PFSK-1 (cell line): ENCODE measurements around the gene HPCAL1.

Experiments
- FOXP2 ChIP-seq: optimal IDR thresholded peaks from 2 replicates; pipeline ENCODE3; 2011; ENCODE audit warnings: borderline replicate concordance, control low read depth, inconsistent platforms; ENCODE audit not compliant: insufficient read depth; ENCODE audit errors: extremely low read length, extremely low read depth
- POLR2AphosphoS5 ChIP-seq: IDR thresholded peaks from 2 replicates; pipeline ENCODE4 v1.6.1; 2012; ENCODE audit warnings: low read depth, mild to moderate bottlenecking, control low read depth, low read length, moderate library complexity
- REST ChIP-seq, 2 experiments: IDR thresholded peaks; 2 replicates each; pipeline versions ENCODE4 v1.6.1 to v1.8.0; 2011 to 2012; ENCODE audit warnings: low read depth in 2 of 2, low read length in 2 of 2, control low read depth in 1 of 2, inconsistent platforms in 1 of 2, mild to moderate bottlenecking in 1 of 2, moderate library complexity in 1 of 2; ENCODE audit not compliant: insufficient read depth in 1 of 2
- SIN3A ChIP-seq: IDR thresholded peaks from 2 replicates; pipeline ENCODE4 v1.6.1; 2012; ENCODE audit warnings: mild to moderate bottlenecking, low read length, moderate library complexity, borderline replicate concordance; ENCODE audit not compliant: insufficient read depth
- TAF1 ChIP-seq: IDR thresholded peaks from 2 replicates; pipeline ENCODE4 v1.6.1; 2012; ENCODE audit warnings: low read length, control low read depth, borderline replicate concordance; ENCODE audit not compliant: insufficient read depth

The HPCAL1 gene

GRCh38 chr2:10256031-10256514 lies 46.6 kb upstream of the HPCAL1 start:
- no peak for TF ChIP-seq FOXP2
- no peak for TF ChIP-seq POLR2AphosphoS5
- TF ChIP-seq SIN3A = no peak
- no peak for TF ChIP-seq REST (IDR thresholded peaks at IDR 0.05; ENCODE audit: insufficient read depth in 1 of 2, low read depth in 2 of 2, low read length in 2 of 2)
- no peak for TF ChIP-seq TAF1

DNA sequence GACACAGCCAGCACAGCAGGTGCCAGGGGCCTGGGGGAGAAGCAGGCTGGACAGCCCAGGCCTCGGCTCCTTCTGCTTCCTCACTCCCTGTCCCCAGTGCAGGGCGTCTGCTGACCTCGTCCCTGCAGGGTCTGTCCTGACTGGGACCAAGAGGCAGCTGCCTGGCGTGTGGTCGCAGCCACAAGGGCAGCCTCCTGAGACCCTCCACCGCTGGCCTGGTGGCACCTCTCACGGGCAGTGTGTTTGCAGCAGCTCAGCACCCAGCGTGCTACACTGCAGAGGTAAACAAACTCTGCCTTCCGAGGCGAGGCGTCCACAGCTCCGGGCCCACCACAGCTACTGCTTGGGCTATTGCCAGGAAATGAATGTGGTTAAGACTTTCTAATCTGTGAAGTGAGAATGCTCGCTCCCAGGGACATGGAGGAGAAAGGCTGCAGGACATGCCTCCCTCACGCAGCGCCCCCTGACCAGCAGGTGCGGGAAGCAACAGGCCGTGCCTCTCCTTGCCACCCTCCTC lies 46.1 kb upstream of the HPCAL1 start:
- TF ChIP-seq FOXP2 (no peak), SIN3A (no peak), TAF1 (no peak), POLR2AphosphoS5 (no peak), REST (IDR thresholded peaks at IDR 0.05; ENCODE audit: insufficient read depth in 1 of 2, low read depth in 2 of 2, low read length in 2 of 2) (no peak)

DNA sequence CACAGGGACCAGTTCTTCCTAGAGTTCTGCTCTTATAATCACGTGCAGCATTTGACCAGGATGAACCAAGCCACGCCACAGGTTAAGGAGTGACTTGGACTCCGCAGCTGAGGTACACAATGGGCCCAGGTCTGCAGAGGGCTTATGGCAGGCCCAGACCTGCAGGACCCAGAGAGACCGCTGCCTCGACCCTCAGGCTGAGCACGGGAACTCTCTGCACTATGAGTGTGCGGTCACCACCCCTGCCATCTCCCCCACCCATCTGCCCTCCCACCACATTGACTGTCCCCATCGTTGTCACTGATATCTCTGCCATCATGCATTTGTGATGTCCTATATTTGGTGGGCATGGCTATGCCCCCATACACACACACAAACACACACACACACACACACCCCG lies 45.7 kb upstream of the HPCAL1 start:
- TF ChIP-seq SIN3A (no peak), POLR2AphosphoS5 (no peak), FOXP2 (no peak), REST (IDR thresholded peaks at IDR 0.05; ENCODE audit: insufficient read depth in 1 of 2, low read depth in 2 of 2, low read length in 2 of 2) (no peak), TAF1 (no peak)

GRCh38 chr2:10257500-10258147 lies 45.1 kb upstream of the HPCAL1 start:
- TF ChIP-seq TAF1 (no peak), SIN3A (no peak), POLR2AphosphoS5 (no peak), FOXP2 (no peak), REST (IDR thresholded peaks at IDR 0.05; ENCODE audit: insufficient read depth in 1 of 2, low read depth in 2 of 2, low read length in 2 of 2) (no peak)
